ENCODE results near the gene PRADC1.

PRADC1 gene

DNA sequence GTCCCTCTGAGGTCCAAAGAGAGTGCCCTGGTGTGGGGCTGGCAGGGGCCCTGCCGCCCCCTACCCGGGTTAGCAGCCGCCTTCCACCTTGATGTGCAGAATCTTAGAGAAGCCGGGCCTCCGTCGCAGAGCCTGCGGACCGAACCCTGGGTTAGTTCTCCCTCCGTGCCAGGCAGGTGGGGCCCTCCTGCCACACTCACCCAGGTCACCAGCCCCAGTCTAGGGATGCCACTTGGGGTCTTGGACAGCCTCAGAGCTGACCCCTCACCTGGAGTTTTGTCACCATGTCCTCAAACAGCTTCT is 25.8 kb upstream of the PRADC1 start:
- no peak for DNase-seq (ENCODE audit: low spot score)

DNA sequence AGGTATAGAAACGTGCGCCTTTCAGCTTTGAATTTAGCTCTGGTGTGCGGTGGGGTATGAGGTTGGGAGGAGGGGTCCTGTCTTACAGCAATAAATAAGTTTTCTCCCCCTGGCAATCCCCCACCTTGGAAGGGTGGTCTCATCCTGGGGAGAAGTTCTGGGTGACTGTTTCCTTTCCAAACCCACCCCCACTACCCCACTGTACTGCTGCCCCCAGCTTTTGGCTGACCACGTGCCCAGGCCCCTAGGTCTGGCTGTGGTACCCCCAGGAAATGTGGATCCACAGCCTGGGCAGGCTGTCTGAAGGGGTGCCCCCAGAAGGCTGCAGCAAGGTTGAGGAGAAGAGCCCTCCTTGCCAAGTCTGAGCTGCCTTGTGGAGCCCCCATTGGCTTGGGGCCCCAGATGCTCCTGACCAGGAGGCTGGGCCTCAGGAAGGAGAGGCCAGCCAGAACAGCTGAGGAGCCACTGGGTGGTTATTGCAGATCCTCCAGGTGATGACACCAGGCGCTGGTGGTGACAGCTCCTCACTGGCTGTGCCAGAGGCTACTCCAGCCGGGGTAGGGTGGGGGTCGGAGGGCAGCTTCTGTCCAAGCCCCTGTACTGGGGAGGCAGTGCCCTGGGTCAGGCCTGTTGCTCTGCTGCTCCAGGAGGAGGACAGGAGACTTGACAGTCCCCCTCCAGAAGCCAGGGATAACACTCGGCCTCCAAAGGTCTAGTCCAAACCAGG is 25.3 kb upstream of the PRADC1 start:
- DNase-seq (ENCODE audit: low spot score): no peak

GRCh38 chr2:73257425-73258125 is 24.5 kb upstream of the PRADC1 start:
- peak; percentile 44 for DNase-seq (ENCODE audit: low spot score)

- no peak for DNase-seq (ENCODE audit: low spot score)
These were observed 24.0 kb upstream of the PRADC1 start for GRCh38 chr2:73257021-73257420.

DNA sequence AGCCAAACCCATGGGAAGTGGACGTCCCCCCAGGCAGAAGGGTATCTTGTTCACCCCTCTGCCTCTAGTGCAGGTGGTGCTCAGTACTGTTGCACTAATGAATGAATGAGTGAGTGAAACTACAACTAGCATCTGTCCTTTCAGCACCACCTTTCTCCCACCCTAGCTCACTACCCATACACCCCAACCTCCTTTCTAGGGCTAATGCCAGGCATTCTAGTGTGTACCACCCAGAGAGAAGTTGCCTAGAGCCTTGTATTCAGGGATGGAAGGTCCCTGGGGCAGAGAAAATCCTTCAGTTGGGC is 23.5 kb upstream of the PRADC1 start:
- DNase-seq (ENCODE audit: low spot score): no peak

DNA sequence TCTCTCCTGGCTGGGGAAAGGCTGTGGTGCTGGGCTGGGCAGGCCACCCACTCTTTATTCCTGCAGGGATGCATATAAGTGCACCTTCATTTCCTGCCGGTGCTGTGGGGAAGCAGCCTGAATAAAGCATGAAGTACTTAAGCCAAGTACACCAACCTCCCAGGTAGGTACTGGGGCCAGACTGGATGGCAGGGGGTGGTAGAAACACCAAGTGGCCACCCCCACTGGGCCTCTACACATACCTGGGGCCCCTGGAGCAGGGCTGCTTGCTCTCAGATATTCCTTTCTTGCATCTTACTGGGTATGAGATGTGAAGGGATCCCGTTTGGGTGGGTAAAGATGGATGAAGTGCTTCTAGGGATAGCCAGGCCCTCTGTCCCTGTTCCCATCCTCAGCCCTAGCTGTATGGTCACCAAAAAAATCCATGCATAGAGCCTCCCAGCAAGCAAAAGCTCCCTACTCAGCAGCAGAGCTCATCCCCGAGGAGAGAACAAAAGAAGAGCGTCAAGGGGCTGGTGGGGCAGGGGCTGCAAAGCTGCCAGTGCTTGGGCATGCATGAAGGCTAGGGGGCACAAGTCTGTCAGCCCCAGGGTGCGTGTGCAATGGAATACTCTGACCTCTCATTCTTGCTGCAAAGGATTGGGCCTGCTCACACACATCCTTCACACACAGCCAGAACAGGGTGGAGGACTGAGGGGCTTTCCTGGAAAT is 23.0 kb upstream of the PRADC1 start:
- DNase-seq (ENCODE audit: low spot score): no peak

GRCh38 chr2:73255007-73255644 is 22.1 kb upstream of the PRADC1 start:
- DNase-seq (ENCODE audit: low spot score): no peak

DNA sequence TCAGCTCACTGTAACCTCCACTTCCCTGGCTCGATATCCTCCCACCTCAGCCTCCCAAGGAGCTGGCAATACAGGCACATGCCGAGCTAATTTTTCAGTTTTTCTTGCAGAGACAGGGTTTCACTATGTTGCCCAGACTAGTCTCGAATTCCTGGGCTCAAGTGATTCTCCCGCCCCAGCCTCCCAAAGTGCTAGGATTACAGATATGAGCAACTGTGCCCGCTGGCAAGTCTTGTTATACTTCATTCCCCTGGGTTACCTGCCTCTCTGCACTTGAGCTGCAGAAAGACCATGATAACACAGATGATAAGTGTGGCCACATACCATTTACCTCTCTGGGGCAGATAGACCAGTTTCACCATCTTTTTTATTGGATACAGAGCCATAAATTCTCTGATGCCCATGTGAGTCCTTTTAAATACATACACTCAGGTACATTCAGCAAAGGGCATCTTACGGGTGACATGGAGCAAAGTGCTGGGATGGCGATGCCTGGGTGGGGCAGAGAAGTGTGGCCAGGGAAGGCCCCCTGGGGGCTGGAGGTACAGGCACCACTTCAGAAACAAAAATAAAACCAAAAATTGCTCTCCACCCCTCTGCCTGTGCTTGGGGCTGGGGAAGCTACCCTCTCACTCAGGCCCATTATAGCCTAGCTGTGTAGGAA is 21.4 kb upstream of the PRADC1 start:
- DNase-seq (ENCODE audit: low spot score): no peak

DNA sequence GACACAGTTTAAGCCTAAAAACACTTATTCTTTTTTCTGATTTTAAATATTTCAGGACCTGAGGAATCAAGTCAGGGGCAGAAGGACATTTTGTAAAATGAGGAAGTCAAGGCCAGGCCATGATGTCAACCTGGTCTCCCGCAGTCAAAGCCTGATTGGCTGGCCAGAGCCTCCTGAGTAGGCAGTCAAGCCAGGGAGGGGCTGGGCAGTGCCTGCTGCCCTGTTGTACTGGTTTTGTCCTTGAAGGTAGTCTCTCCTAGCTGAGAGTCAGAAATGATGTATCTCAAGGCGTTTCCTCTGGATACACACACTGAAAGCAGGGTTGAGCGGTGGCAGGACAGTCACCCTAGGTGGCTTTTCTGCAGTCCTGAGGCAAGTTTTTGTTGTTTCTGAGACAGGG is 20.9 kb upstream of the PRADC1 start:
- DNase-seq (ENCODE audit: low spot score): no peak

- DNase-seq (ENCODE audit: low spot score): no peak
These were observed 20.4 kb upstream of the PRADC1 start for GRCh38 chr2:73253400-73253799.

DNA sequence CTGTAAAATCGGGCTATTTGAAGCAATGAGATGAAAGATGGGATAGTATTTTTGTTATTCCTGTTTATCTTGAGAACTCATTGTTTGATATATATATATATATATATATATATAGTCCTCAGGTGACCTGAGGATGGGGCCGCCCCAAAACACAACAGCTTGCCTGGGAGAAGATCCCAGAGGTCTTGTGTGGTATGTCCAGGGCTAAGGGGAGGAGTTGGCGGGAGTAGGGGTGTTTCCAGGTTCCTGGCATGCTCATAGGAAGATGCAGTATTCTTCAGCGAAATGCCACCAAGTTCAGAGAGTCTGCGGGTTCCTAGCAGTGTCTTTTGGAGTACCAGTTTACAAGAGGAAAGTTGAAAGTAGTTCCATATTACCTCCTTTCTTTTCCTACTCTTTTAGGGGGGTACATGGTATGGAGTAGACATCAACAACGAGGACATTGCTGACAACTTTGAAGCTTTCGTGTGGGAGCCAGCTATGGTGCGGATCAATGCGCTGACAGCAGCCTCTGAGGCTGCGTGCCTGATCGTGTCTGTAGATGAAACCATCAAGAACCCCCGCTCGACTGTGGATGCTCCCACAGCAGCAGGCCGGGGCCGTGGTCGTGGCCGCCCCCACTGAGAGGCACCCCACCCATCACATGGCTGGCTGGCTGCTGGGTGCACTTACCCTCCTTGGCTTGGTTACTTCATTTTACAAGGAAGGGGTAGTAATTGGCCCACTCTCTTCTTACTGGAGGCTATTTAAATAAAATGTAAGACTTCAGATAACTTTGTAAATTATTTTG is 19.4 kb upstream of the PRADC1 start:
- no peak for DNase-seq (ENCODE audit: low spot score)

DNA sequence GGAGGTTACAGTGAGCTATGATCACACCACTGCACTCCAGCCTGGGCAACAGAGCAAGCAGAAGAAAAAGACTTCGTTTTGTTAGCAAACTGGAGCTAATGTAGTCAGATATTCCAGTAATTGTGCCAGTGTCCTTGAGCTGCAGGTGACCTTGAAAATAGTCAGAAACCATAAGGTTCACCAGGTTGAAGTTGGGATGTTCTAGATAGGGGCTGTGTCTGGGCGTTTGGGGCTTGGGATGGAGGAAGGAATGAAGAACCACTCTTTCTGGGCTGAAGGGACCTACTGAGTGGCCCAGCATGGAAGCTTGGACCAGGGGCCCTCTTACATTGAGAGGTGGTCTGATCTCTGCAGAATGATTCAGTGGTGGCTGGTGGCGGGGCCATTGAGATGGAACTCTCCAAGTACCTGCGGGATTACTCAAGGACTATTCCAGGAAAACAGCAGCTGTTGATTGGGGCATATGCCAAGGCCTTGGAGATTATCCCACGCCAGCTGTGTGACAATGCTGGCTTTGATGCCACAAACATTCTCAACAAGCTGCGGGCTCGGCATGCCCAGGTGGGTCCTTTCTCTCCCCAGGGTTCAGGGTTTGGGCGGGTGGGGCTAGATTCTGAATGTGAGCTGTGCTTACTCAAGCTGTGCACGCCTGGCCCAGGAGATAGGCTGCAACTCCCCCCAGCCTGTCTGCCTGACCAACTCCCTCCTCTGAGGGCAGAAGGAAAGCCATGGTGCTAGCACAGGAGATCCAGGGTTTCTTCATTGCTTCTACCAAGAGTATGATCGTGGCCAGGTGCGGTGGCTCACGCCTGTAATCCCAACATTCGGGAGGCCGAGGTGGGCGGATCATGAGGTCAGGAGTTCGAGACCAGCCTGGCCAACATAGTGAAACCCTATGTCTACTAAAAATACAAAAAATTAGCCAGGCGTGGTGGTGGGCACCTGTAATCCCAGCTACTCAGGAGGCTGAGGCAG is 18.1 kb upstream of the PRADC1 start:
- DNase-seq (ENCODE audit: low spot score): no peak

- no peak for DNase-seq (ENCODE audit: low spot score)
These were observed 16.6 kb upstream of the PRADC1 start for GRCh38 chr2:73249636-73250035.

DNA sequence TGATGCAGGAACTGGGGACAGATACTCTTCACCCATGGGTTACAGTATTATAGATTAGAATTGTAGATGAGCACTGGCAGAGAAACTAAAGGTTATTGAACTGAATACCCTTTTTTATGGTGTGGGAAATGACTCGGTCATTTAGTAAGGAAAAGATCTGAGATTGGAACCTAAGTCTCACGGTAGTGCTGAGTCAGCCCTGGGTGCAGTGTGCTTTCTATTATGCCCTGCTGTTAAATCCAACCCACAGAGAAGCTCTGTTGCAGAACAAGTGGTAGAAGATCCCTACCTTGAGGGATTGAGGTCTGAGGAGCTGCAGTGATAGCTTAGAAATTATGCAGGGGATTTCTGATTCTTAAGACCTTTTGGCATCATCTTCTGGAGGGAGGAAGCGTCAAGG is 13.8 kb upstream of the PRADC1 start:
- no peak for DNase-seq (ENCODE audit: low spot score)

- DNase-seq (ENCODE audit: low spot score): no peak
These were observed 11.5 kb upstream of the PRADC1 start for GRCh38 chr2:73244580-73244979.

DNA sequence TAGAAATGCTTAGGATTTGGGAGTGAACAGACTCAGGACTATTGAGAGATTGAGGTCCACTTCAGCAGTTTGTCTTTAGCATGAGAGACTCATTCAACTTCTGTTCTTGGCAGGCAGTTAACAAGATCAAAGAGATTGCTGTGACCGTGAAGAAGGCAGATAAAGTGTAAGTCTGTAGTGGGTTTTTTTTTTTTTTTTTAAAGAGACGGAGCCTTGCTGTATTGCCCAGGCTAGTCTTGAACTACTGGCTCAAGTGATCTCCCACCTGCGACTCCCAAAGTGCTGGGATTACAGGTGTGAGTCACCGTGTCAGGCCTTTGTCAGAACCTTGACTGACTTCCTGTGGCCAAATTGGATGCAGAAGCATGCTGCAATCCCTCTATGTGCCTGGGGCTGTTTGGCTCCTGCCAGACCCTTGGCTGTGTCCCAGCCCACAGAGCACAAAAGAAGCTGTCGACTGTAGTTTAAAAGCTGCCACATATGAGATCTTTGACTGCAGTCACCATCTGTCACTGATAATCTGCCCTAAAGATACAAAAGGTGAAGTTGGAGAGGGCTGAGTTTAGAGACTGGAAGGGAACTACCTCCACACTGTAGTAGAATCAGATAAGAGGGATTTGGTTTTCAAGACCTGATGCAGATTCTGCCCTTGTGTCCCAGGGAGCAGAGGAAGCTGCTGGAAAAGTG is 11.0 kb upstream of the PRADC1 start:
- DNase-seq (ENCODE audit: low spot score): no peak

DNA sequence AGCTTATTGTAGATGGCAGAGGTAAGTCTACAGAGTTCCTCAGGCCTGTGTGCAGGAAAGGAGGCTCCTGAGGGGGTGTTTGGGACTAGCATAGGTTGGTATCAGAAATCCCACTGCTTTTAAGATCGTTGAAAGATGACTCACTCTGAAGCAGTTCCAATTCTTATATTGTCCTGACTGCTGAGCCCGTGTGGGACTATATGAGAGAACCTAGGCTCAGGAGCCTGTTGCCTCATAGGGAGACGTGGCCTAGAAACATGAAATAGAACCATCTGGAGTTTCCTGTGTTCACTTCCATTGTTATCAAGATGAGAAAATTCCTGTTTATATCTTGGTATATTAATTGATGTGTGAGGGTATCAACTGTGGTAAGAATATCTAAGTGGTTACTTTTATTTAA is 6.7 kb upstream of the PRADC1 start:
- DNase-seq (ENCODE audit: low spot score): no peak

DNA sequence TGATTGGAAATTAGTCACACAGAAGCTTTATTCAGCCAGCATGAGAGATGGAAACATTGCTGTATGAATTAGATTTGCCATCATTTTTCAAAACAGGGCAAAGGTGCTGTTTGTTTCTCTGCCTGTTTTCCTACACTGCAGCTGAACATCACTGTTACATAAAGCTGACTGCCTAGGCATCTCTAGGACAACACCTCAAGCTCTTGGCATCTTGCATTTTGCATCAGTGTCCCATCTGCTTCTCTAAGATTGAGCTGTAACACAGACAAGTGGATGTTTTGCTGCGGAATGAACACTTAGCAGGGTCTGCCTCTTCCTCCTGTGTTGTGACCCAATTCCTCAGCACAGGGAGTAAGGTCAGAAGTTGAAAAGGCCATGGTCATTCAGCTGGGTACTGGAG is 5.9 kb upstream of the PRADC1 start:
- DNase-seq (ENCODE audit: low spot score): no peak

DNA sequence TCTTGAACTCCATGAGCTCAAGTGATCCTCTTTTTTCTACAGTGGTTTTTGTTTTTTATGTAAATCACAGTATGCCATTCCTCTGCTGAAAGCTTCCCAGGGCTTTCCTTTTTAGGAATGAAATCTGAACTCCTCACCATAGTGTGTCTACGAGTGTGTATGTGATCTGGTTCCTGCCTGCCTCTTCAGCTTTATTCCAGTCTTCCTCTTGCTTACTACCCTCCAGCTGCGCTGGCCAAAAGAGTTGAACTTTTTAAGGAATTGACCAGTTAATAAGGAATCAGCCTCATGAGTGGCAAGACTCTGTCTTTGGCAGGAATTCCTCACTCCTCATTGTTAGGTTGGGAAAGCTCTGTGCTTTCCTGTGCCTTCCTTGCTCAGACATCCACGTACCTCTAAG is 5.1 kb upstream of the PRADC1 start:
- no peak for DNase-seq (ENCODE audit: low spot score)

GRCh38 chr2:73237168-73237567 is 4.1 kb upstream of the PRADC1 start:
- no peak for DNase-seq (ENCODE audit: low spot score)

Data from CD4-positive, alpha-beta T cell treated with Interleukin-6 at 100 ng/mL for 8 hours (primary cell).